Endothelial cell (in vitro differentiated cells): Measurements from ENCODE around the gene HOXD4. TPM values are rescaled to one million over a fixed set of nuclear protein-coding genes. Genes with fewer than 3 reads are reported as not detected.
A peak's percentile ranks its signal among the peaks of the same experiment; 100 is the strongest.

ENCODE experiments used
- DNase-seq: peaks from one replicate; pipeline ENCODE4 v3.0.0; 2021; ENCODE audit warnings: low spot score
- H3K27ac Mint-ChIP-seq: one replicate; pipeline ENCODE4 v1.8.0; 2021; ENCODE audit warnings: mixed read lengths, inconsistent platforms; ENCODE audit not compliant: unreplicated experiment
- H3K27me3 Mint-ChIP-seq: one replicate; pipeline ENCODE4 v1.8.0; 2021; ENCODE audit warnings: mild to moderate bottlenecking, moderate library complexity, mixed read lengths, inconsistent platforms; ENCODE audit not compliant: unreplicated experiment
- H3K36me3 Mint-ChIP-seq: one replicate; pipeline ENCODE4 v1.8.0; 2021; ENCODE audit warnings: mild to moderate bottlenecking, low read depth, mixed read lengths, inconsistent platforms; ENCODE audit not compliant: unreplicated experiment
- H3K4me1 Mint-ChIP-seq: one replicate; pipeline ENCODE4 v1.8.0; 2021; ENCODE audit warnings: mild to moderate bottlenecking, mixed read lengths, inconsistent platforms; ENCODE audit not compliant: unreplicated experiment
- H3K4me3 Mint-ChIP-seq: one replicate; pipeline ENCODE4 v1.8.0; 2021; ENCODE audit warnings: mild to moderate bottlenecking, mixed read lengths, inconsistent platforms; ENCODE audit not compliant: unreplicated experiment
- H3K9me3 Mint-ChIP-seq: one replicate; pipeline ENCODE4 v1.8.0; 2021; ENCODE audit warnings: mixed read lengths, inconsistent platforms; ENCODE audit not compliant: unreplicated experiment
- CTCF ChIP-seq: fragments of 200-600 bp; sonication (generic); IDR thresholded peaks from one replicate; pipeline ENCODE4 v1.5.0; 2021; ENCODE audit warnings: antibody characterized with exemption; ENCODE audit not compliant: unreplicated experiment
- total RNA-seq: library from RNA; stranded (reverse); fragmentation: NEBNext Ultra II Directional; extraction: Animal tissue kit (Norgen Biotek cat#: 25700); gene quantifications from one replicate; pipeline ENCODE4 v1.2.1, GENCODE V29; 2021; ENCODE audit not compliant: unreplicated experiment

Gene HOXD4
- total RNA-seq, 1 donor from 2014 or later: 3.5 TPM

GRCh38 chr2:176124947-176125771 is 26.2 kb upstream of the HOXD4 start:
- H3K27me3 Mint-ChIP-seq: peaks cover 45% of the 10 kb centered on the region
- H3K27ac Mint-ChIP-seq: no peak overlapping the region
- peak overlapping the region; percentile 33 for H3K4me3 Mint-ChIP-seq
- H3K9me3 Mint-ChIP-seq: no peaks in the 10 kb centered on the region
- peaks cover 24% of the 10 kb centered on the region for H3K4me1 Mint-ChIP-seq
- no peaks in the 10 kb centered on the region for H3K36me3 Mint-ChIP-seq
- no peak for TF ChIP-seq CTCF
- DNase-seq: no peak

GRCh38 chr2:176125772-176126054 is 25.6 kb upstream of the HOXD4 start:
- Mint-ChIP-seq H3K36me3 (no peaks in the 10 kb centered on the region), H3K27ac (no peak overlapping the region), H3K4me3 (no peak overlapping the region), H3K4me1 (peaks cover 24% of the 10 kb centered on the region), H3K9me3 (no peaks in the 10 kb centered on the region), H3K27me3 (peaks cover 42% of the 10 kb centered on the region)
- no peak for TF ChIP-seq CTCF
- DNase-seq: no peak

- Mint-ChIP-seq H3K4me1 (peaks cover 30% of the 10 kb centered on the region), H3K4me3 (no peak overlapping the region), H3K36me3 (no peaks in the 10 kb centered on the region), H3K27me3 (peaks cover 42% of the 10 kb centered on the region), H3K27ac (no peak overlapping the region), H3K9me3 (no peaks in the 10 kb centered on the region)
- peak; percentile 69 for DNase-seq
- TF ChIP-seq CTCF: peak; percentile 93
Measured at GRCh38 chr2:176126929-176127773, 24.2 kb upstream of the HOXD4 start.

- peak overlapping the region; percentile 90 for H3K4me3 Mint-ChIP-seq
- TF ChIP-seq CTCF: no peak
- no peaks in the 10 kb centered on the region for H3K36me3 Mint-ChIP-seq
- peaks cover 30% of the 10 kb centered on the region for H3K4me1 Mint-ChIP-seq
- peaks cover 43% of the 10 kb centered on the region for H3K27me3 Mint-ChIP-seq
- DNase-seq: no peak
- H3K27ac Mint-ChIP-seq: no peak overlapping the region
- H3K9me3 Mint-ChIP-seq: no peaks in the 10 kb centered on the region
Measured at GRCh38 chr2:176127774-176128072, 23.6 kb upstream of the HOXD4 start.
